H1 (cell line): ENCODE measurements around the gene LIPA. TPM values are rescaled to one million over a fixed set of nuclear protein-coding genes. Genes with fewer than 3 reads are reported as not detected.
"Not testable (repeated sequence)": the region's sequence is repeated elsewhere in the genome, so short reads cannot be mapped to it uniquely, and the experiment has no call there.

Experiments
- CTCF ChIA-PET: fragments of 300-600 bp; sonication (Branson Sonifier 250); formaldehyde crosslinking; loops from one replicate; lab custom pipeline; 2021; ENCODE audit not compliant: partially characterized antibody; lab: Charles Lee
- POLR2A ChIA-PET: fragments of 300-600 bp; sonication (Branson Sonifier 250); formaldehyde crosslinking; loops from one replicate; lab custom pipeline; 2021; ENCODE audit warnings: inconsistent platforms; ENCODE audit not compliant: partially characterized antibody; lab: Charles Lee
- DNase-seq, 2 experiments: peaks; one replicate each; pipeline versions ENCODE4 v3.0.0 to v3.0.0-alpha.2; 2010 to 2022; ENCODE audit warnings: low spot score in 2 of 2, low read depth in 1 of 2, mixed read lengths in 1 of 2
- FAIRE-seq: peaks from 2 replicates; lab custom pipeline; 2011; peaks lifted over from hg19 to GRCh38; lab: Jason Lieb, UNC
- H2AFZ ChIP-seq: 2 replicates; pipeline ENCODE4 v1.8.1; 2012; ENCODE audit warnings: low read length, inconsistent platforms
- H2AK5ac ChIP-seq: 2 replicates; pipeline ENCODE4 v1.6.1; 2013; ENCODE audit warnings: low read depth, low read length
- H2BK120ac ChIP-seq: replicated peaks from 2 replicates; pipeline ENCODE3; 2013; ENCODE audit warnings: low read depth, low read length, inconsistent platforms
- H2BK12ac ChIP-seq: 2 replicates; pipeline ENCODE4 v1.6.1; 2013; ENCODE audit warnings: low read depth, low read length
- H2BK15ac ChIP-seq: 2 replicates; pipeline ENCODE4 v1.6.1; 2013; ENCODE audit warnings: low read length
- H2BK20ac ChIP-seq: 2 replicates; pipeline ENCODE4 v1.6.1; 2013; ENCODE audit warnings: low read length
- H2BK5ac ChIP-seq: 2 replicates; pipeline ENCODE4 v1.6.1; 2013; ENCODE audit warnings: low read depth, low read length
- H3K14ac ChIP-seq: 2 replicates; pipeline ENCODE4 v1.6.1; 2013; ENCODE audit warnings: inconsistent platforms; ENCODE audit not compliant: insufficient read length
- H3K18ac ChIP-seq: 2 replicates; pipeline ENCODE4 v1.6.1; 2013; ENCODE audit warnings: low read length; ENCODE audit errors: extremely low read depth
- H3K23ac ChIP-seq: 2 replicates; pipeline ENCODE4 v1.6.1; 2013; ENCODE audit warnings: inconsistent platforms; ENCODE audit not compliant: insufficient read length
- H3K23me2 ChIP-seq: 2 replicates; pipeline ENCODE4 v1.6.1; 2013; ENCODE audit warnings: low read depth, low read length
- H3K27ac ChIP-seq: 2 replicates; pipeline ENCODE4 v1.6.1; 2011; ENCODE audit warnings: low read depth, low read length, inconsistent platforms
- H3K27me3 ChIP-seq, 4 experiments: replicated peaks in 1 of 4; 1 replicate in 1 of 4; 2 replicates in 3 of 4; pipeline versions ENCODE4 v1.6.1 to v1.8.1; 2011 to 2013; ENCODE audit warnings: low read length in 3 of 4, mild to moderate bottlenecking in 3 of 4, inconsistent platforms in 2 of 4, mixed read lengths in 2 of 4, moderate library complexity in 1 of 4; ENCODE audit not compliant: control insufficient read depth in 3 of 4, insufficient read depth in 3 of 4; ENCODE audit errors: extremely low read depth in 1 of 4
- H3K36me3 ChIP-seq, 4 experiments: 2 replicates each; pipeline versions ENCODE4 v1.6.1 to v1.8.1; 2011 to 2013; ENCODE audit warnings: mild to moderate bottlenecking in 4 of 4, low read length in 3 of 4, moderate library complexity in 2 of 4, control low read depth in 1 of 4, inconsistent platforms in 1 of 4; ENCODE audit not compliant: insufficient read depth in 4 of 4, control insufficient read depth in 2 of 4
- H3K4ac ChIP-seq: replicated peaks from 2 replicates; pipeline ENCODE3; 2013; ENCODE audit warnings: low read length, low read depth, mixed read lengths, inconsistent platforms; ENCODE audit not compliant: insufficient read length
- H3K4me1 ChIP-seq, 4 experiments: replicated peaks in 1 of 4; 1 replicate in 1 of 4; 2 replicates in 3 of 4; pipeline versions ENCODE4 v1.6.1 to v1.8.1; 2011 to 2013; ENCODE audit warnings: low read length in 3 of 4, inconsistent platforms in 2 of 4, mixed read lengths in 1 of 4; ENCODE audit not compliant: insufficient read depth in 4 of 4, control insufficient read depth in 3 of 4
- H3K4me2 ChIP-seq, 2 experiments: 2 replicates each; pipeline versions ENCODE4 v1.6.1 to v1.8.1; 2011 to 2013; ENCODE audit warnings: low read depth in 2 of 2, low read length in 2 of 2, control low read depth in 1 of 2, inconsistent platforms in 1 of 2, mild to moderate bottlenecking in 1 of 2; ENCODE audit not compliant: insufficient read depth in 1 of 2
- H3K4me3 ChIP-seq, 4 experiments: fragments of 200-600, 300-600 bp in 1 of 4; sonication (generic), shearing (Covaris generic), sonication (Bioruptor Twin) in 1 of 4; 2 replicates each; pipeline versions ENCODE4 v1.5.1 to v1.8.1; 2011 to 2016; ENCODE audit warnings: low read length in 4 of 4, low read depth in 3 of 4, control low read depth in 2 of 4, inconsistent platforms in 2 of 4, mild to moderate bottlenecking in 2 of 4, mixed read lengths in 1 of 4, moderate library complexity in 1 of 4; ENCODE audit not compliant: insufficient read depth in 2 of 4; ENCODE audit errors: extremely low read depth in 1 of 4
- H3K56ac ChIP-seq: replicated peaks from 2 replicates; pipeline ENCODE3; 2013; ENCODE audit warnings: low read depth, mild to moderate bottlenecking, mixed read lengths, low read length, inconsistent platforms; ENCODE audit not compliant: insufficient read length
- H3K79me1 ChIP-seq: 2 replicates; pipeline ENCODE4 v1.6.1; 2013; ENCODE audit warnings: low read depth, low read length, control low read depth
- H3K79me2 ChIP-seq, 2 experiments: 2 replicates each; pipeline versions ENCODE4 v1.6.1 to v1.8.1; 2012 to 2013; ENCODE audit warnings: low read length in 2 of 2, mild to moderate bottlenecking in 2 of 2, inconsistent platforms in 1 of 2; ENCODE audit not compliant: insufficient read depth in 2 of 2, control insufficient read depth in 1 of 2
- H3K9ac ChIP-seq, 4 experiments: replicated peaks in 1 of 4; 1 replicate in 1 of 4; 2 replicates in 3 of 4; pipeline versions ENCODE4 v1.6.1 to v1.8.1; 2011 to 2013; ENCODE audit warnings: low read depth in 3 of 4, low read length in 3 of 4, control low read depth in 2 of 4, mild to moderate bottlenecking in 2 of 4, moderate library complexity in 2 of 4, inconsistent platforms in 1 of 4; ENCODE audit errors: extremely low read depth in 1 of 4
- H3K9me3 ChIP-seq, 2 experiments: 2 replicates each; pipeline versions ENCODE4 v1.6.1 to v1.8.1; 2012 to 2013; ENCODE audit warnings: mild to moderate bottlenecking in 2 of 2, moderate library complexity in 2 of 2, control low read depth in 1 of 2, inconsistent platforms in 1 of 2, low read depth in 1 of 2, low read length in 1 of 2, mixed read lengths in 1 of 2; ENCODE audit not compliant: insufficient read depth in 2 of 2
- H4K20me1 ChIP-seq, 2 experiments: replicated peaks in 1 of 2; 2 replicates each; pipeline versions ENCODE3 to v1.8.1; 2011 to 2013; ENCODE audit warnings: inconsistent platforms in 2 of 2, low read length in 2 of 2, mild to moderate bottlenecking in 1 of 2; ENCODE audit not compliant: insufficient read depth in 2 of 2, control insufficient read depth in 1 of 2
- H4K5ac ChIP-seq: 2 replicates; pipeline ENCODE4 v1.6.1; 2013; ENCODE audit warnings: low read length, low read depth, mixed read lengths, inconsistent platforms; ENCODE audit not compliant: insufficient read length
- H4K8ac ChIP-seq: 2 replicates; pipeline ENCODE4 v1.8.0; 2013; ENCODE audit warnings: mild to moderate bottlenecking, moderate library complexity, low read length, inconsistent platforms; ENCODE audit not compliant: insufficient read depth; ENCODE audit errors: extremely low read depth
- H4K91ac ChIP-seq: replicated peaks from 2 replicates; pipeline ENCODE3; 2013; ENCODE audit warnings: low read length, mixed read lengths, inconsistent platforms; ENCODE audit not compliant: insufficient read length
- WGBS, 2 experiments: shearing (Covaris generic) in 1 of 2; methylation state at CpG; one replicate each; pipeline versions ENCODE4 v1.1.6 to v1.1.7; 2013 to 2015; ENCODE audit warnings: low lambda C conversion rate in 2 of 2, mixed read lengths in 2 of 2, inconsistent platforms in 1 of 2, low coverage in 1 of 2, missing lambda C conversion rate in 1 of 2; ENCODE audit not compliant: insufficient replicate concordance in 2 of 2, insufficient coverage in 1 of 2, insufficient read length in 1 of 2; ENCODE audit errors: extremely low coverage in 1 of 2, missing lambda C conversion rate in 1 of 2; 5-methylcytosine and 5-hydroxymethylcytosine counted together
- polyA plus RNA-seq, 7 experiments: library from polyadenylated mRNA; depleted of rRNA in 3 of 7; stranded (reverse) in 5 of 7; unstranded in 2 of 7; fragments of >200 nt in 5 of 7; fragments of 200-250 nt in 2 of 7; gene quantifications; 1 replicate in 5 of 7; 2 replicates in 1 of 7; 4 replicates in 1 of 7; pipeline versions ENCODE4 v1.2.1 to v1.2.3, GENCODE V29; 2011 to 2013; ENCODE audit warnings: missing spikeins in 2 of 7, mixed read lengths in 2 of 7
- total RNA-seq: library from RNA; stranded (reverse); fragmentation: NEBNext Ultra II Directional; extraction: Animal tissue kit (Norgen Biotek cat#: 25700); gene quantifications from 2 replicates; pipeline ENCODE4 v1.2.1, GENCODE V29; 2021

Gene LIPA
- total and polyA plus RNA-seq, 2 of the 8 experiments (the other 6 are each of a cell fraction or from before 2014, with no cell fraction given): 18.1 to 32.4 TPM

DNA sequence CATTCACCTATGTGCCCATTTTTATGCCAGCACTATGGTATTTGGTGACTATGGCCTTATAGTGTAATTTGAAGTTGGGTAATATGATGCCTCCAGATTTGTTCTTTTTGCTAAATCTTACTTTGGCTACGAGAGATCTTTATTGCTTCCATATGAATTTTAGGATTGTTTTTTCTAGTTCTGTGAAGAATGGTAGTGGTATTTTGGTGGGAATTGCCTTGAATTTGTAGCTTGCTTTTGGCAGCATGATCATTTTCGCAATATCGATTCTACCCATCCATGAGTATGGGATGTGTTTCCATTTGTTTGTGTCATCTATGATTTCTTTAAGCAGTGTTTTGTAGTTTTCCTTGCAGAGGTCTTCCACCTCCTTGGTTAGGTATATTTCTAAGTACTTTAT is 60.3 kb downstream of the LIPA start:
- H3K18ac ChIP-seq, H3K79me1 ChIP-seq, POLR2A ChIA-PET, H3K4me2 ChIP-seq, H3K4me1 ChIP-seq, H2BK15ac ChIP-seq, H3K27ac ChIP-seq, H3K27me3 ChIP-seq, FAIRE-seq, H3K56ac ChIP-seq, H3K23ac ChIP-seq, H2AFZ ChIP-seq, H4K5ac ChIP-seq, H3K9me3 ChIP-seq, H4K91ac ChIP-seq, H3K79me2 ChIP-seq, H2BK12ac ChIP-seq, H3K9ac ChIP-seq, H3K4me3 ChIP-seq, DNase-seq, H3K14ac ChIP-seq, H2AK5ac ChIP-seq, H4K20me1 ChIP-seq, H3K23me2 ChIP-seq, H4K8ac ChIP-seq, H2BK20ac ChIP-seq, H3K36me3 ChIP-seq, H2BK5ac ChIP-seq, H2BK120ac ChIP-seq, H3K4ac ChIP-seq: not testable (repeated sequence)
- CTCF ChIA-PET: interaction anchor here (0.9 to 1.6 kb wide), 3 partner anchors 23 to 162 kb away, joined by 3 to 4 read pairs (median 3); no protein-coding TSS in a partner anchor
- WGBS, 2 experiments: 97% methylated on average over 3 of the region's 3 CpGs; no CpG with 5 or more reads in 1 of the 2 experiments
